ENCODE measurements around the gene NELL1.

The NELL1 gene

DNA sequence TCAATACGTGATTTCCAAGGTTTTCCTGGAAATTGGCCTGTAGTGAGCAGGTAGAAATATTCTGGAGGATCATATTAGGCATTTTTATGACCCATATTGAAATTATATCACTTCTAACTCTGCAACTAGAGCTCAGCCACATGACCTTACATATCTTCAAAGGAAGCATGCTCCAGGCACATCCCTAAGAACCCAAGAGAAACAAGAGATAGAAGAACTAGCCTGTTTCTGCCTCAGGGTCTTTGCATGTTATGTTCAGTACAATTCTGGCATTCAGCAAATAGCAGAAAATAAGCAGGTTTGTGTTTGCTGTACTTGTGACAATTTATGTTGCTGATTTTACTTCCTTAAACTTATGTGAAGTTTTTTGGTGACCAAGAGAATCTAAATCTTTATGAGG, 859.8 kb downstream of the NELL1 start:
- FAIRE-seq: no peak

DNA sequence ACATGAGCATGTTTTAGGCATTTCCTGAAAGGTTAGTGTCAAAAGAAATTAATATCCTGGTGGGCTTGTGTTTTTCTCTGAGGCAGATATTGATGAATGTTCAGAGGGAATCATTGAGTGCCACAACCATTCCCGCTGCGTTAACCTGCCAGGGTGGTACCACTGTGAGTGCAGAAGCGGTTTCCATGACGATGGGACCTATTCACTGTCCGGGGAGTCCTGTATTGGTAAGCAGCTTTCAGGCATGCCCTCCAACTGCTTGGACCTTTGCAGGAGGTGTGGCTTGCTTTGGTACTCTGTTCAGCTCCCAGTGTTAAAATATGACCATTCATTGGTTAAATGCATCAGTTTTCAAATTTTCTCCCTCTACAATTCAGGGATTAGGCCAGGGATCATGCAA, 864.9 kb downstream of the NELL1 start:
- no peak for FAIRE-seq

DNA sequence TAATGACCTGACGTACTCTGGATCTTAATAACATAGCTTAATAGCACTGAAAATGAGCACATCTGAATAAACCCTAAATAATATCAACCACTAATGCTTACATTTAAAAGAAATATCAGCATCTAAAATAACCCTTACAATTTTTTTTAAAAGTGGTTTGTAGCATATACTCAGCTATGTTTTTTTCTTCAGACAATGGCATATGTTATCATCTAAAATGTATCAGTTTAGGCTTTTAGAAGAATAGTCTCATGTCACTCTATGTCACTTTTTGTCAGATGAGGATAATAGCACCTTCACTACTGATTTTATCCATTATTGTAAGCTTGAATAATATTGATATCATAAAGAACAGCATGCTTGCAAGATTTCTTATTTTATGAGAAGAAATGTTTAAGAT, 868.6 kb downstream of the NELL1 start:
- FAIRE-seq: no peak

DNA sequence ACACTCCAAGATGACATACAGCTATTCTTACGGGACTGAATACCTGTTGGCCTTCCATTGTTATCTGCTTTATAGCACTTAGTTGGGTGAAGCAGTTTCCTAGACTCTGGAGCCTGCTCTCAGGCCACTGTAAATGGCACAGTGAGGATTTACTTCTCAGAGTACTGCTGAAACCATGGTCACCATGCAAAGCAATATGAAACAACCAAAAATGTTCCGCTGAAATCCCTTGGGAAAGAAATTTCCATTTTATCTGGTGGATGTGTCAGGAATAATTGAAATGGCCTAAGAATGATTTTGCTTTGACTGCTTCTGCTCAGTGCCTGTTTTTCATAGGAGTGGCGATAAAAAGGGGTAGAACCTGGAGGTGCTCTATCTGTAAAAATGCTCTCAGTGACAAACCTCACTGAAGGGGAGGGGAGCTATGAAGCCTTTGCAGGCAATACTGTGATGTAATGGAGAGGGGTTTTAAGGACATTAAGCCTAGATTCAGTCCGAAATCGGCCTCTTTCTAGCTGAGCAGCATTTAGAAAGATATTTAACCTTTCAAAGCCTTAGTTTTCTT, 871.9 kb downstream of the NELL1 start:
- FAIRE-seq: no peak

DNA sequence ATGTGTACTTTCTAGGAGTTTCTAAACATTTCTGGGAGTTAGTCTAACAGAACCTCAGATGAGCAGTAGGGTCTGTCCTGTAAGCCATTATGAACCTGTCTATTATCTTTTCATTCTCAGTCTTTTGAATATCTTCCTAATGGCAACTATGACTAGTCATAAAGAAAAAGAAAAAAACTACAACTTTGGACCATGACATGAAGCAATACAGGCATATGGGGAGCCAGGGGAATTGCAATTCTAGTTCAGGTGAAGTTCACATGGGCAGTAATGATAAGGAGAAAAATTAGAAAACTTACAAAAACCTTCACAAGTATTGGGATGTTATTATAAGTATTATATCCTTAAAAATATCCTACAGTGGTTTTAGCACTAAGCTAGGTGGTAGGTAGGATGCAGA, 874.5 kb downstream of the NELL1 start:
- no peak for FAIRE-seq

DNA sequence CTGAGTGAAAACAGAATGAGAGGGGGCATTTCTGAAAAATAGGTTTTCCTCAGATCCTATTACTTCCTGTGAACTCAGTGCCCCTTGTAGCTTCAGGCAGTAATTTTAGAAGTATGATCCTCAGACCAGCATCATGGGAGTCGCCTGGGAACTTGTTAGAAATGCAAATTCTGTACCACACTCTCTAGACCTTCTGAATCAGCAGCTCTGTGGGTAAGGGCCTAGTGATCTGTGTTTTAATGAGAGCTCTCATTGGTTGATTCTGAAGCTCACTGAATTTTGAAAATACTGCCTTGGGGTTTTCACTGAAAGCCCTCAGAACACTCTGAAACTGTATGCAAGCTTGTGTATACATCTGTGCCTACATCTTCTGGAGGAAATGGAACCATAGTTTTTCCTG, 876.3 kb downstream of the NELL1 start:
- no peak for FAIRE-seq

DNA sequence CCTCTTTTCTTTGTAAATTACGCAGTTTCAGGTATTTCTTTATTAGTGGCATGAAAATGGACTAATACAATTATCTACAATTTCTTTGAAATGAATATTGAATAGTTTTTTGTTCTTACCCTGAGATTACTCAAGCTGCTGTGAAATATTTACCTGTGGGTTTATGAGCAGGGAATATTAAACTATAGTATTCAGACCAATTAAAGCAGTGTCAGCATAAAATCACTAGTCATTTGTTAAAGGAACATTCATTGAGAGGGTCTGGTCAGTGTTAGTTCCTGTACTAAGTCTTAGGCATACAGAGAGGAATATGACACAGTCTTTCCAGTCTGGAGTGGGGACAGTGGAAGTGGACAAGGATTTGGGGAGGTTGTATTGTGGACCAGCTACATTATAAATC, 877.3 kb downstream of the NELL1 start:
- no peak for FAIRE-seq

DNA sequence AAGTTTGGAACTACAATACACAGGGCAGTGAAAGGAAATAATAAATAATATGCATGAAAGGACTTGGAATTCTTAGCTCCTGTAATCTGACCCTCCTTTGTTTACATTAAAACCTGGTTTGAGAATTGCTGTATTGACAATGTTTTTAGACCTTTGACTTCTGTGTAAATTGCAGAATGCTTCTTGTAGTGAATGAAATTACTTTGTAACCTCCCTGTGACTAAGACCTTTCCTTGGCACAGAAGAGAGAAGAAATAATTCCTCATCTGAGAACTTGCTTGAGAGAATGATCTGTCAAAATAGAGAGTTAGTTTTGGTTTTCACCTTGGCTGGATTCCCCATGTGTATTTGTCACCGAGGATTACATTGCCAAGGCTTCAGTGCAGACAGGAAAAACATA, 883.5 kb downstream of the NELL1 start:
- FAIRE-seq: no peak

DNA sequence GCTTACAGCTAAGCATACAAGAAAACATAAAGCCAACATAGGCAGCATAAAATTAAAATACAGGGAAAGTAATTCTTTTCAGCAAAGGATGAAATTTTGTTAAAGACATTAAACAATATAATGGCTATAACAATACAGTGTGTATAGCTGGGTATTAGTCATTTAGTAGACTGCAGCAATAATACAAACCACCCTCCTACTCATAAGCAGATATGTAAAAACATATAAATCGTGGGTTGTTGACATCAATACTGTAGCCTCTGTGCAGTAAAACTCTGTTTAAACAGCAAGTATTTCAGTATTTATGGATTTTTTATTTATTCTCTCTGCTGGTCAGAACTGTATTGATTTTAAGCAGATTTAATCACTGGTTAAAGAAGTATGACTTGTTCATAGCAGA, 884.4 kb downstream of the NELL1 start:
- no peak for FAIRE-seq

DNA sequence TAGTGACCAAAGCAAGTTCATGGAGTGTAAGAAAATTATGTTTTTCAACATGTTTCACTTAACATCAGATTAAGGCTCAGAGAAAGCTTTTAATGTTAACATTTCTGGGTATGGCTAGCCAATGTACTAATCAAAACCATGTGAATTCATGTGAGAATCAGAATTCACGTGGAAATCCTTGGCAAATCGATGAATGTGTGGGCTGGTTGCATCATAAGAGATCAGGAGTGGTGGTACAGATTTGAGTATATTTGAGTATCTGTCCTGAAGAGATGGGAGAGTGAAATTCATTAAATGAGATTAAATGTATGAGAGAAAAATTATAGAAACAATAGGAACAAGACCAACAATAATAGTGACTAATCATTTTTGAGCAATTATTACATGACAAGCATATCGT, 884.9 kb downstream of the NELL1 start:
- FAIRE-seq: no peak

DNA sequence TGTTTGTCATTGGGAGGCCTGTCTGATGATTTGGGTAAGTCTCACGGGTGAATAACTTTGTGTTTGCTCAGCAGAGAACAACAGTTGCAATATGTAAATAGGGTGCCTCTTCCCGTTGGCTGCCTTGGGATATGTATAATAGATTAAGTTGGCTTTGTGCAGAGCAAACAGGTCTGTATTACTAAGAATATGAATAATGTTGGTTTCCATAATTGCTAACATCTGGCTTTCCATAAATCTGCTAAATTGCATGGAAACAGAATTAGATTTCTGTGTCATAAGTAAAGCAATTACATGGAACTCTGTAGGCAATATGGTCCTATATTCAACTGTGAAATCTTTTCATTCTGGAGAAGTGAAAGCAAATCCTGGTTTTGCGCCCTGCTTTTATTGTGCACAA, 887.5 kb downstream of the NELL1 start:
- FAIRE-seq: no peak

DNA sequence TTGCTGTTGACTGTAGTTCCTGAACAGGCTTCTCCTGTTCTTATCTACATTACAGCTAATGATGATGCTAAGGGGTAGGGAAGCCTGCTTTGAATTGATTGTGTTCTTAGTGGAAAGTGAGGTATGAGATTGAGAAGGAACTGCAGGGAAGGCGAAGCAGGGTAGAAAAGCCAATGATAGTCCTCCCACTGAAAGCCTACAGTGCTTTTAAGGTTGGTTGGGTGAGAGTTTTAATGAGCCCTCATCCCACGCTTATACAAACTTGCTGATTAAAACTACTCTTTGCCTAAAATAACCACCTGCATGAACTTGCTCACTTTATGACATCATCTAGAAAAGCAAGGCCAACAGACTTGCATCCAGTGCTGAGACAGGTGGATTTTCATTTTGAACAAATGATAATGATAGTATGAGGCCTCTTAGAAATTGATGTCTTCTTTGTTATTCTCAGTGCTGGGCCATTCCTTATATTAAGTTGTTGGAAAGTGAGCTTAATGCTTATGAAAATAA, 891.1 kb downstream of the NELL1 start:
- FAIRE-seq: no peak

DNA sequence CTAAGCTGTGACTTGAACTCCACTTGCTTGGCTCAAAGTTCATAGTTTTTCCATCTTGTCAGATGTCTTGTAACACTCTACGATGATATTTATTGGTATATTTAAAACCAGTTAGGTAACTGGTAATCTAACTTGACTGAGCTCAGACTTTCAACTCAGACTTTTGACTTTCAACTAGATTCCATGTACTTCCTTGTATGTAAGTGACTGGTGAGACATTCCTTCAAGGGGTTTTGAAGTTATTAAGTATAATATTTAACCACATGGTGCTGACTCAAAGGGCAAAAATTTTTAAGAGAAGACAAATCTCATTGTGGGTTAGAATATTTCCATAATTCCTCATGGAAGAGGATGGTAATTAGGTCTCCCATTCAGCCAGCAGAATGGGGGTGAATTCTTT, 892.2 kb downstream of the NELL1 start:
- FAIRE-seq: no peak

DNA sequence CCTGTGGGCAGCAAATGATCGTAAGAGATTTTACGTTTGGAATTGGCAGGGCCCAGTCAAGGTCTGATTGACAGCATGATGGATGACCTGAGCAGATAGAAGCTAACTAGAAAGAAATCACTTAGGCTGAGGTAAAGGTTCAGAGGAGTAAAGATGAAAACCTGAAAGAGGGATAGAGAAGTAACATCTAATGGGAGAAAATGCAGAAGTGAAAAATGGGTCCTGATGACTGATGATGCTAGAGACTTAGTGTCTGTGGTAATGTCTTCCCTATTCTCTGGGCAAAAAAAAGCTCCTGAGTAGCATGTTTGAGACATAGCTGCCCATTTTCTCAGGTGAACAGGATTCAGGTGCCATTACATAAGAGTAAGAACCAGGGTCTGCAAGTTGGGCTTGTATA, 894.7 kb downstream of the NELL1 start:
- FAIRE-seq: no peak

DNA sequence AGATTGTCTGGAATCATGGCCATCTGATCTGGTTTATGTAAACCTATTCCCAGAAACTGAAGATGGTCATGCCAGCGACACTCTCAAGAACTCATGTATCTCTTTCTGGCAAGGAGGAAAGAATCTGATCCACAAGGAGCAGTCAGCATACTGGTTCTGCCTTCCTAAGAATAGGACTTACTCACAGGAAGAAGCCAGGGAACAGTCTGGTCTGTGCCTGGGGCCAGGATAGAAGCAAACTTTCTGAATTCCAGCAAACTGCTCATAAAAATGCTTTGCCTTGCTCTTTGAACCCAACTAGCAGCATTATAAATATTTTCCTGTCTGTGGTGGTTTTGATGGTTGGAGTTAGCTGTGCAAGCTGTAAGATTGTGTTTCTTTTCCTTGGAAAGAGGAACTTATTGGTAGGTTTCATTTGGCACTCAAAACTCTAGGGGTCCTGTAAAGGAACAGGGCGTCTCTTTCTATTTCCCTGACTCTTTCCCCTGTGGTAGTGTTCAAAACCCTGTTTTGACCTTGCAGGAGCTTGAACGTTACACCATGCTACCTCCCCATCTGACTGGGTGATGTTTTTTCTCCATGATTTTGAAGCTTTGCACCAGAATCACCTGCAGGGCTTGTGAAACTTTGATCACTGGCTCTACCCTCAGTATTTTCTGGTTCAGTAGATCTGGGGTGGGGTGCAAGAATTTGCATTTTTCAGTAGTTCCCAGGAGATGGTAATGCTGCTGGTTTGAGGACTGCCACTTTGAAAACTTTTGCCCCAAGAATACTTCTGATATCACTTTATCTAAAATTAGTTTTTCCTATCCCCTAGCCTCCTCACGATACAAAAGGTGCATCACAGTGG, 895.7 kb downstream of the NELL1 start:
- FAIRE-seq: no peak

DNA sequence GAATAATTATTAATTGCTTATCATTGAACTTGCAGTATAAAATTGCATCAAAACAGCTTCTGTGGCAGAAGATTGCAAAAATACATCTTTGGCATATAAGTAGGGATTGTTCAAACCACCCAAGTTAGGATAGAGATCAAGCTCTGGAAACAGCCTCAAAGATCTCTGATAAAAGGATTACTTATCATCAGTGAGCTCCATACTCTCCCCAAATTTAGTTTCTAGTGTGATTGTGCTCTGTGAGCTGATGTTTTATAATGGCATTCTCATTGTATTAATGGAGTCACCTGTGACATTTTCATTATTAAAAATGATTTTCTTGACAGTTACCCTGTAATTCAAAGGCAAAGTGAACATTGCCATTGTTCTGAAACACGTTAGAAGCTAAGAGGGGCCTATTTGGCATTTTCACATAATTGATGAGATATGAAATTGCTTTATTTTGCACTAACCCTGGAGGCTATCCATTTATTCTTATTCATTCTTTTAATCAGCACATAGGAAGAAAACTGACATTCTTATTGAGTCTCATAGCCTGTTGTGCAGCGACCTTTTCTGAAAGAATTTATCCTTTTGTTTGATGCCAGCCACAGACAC, 897.2 kb downstream of the NELL1 start:
- no peak for FAIRE-seq

DNA sequence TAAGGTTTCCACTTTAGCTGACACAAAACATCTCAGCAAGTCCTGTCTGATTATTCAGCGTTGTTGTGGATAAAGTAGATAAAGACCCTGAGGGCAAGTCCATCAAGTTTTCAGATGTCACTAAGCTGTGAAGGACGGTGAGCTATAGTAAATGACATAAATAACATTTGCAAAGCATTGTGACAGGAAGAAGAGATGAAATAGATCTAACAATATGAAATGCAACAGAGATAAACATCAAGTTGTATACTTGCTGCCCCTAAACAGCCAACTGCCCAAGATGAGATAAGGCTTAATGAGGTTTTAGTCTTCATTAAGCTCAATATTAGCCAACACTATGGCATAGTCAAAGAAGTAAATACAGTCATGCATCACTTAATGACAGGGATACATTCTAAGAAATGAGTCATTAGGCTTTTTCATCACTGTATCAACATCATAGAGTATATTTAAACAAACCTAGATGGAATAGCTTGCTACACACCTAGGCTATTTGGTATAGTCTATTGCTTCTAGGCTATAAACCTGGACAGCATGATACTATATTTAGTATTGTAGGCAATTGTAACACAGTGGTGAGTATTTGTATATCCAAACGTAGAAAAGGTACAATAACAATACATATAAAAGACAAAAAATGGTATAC, 898.4 kb downstream of the NELL1 start:
- no peak for FAIRE-seq

DNA sequence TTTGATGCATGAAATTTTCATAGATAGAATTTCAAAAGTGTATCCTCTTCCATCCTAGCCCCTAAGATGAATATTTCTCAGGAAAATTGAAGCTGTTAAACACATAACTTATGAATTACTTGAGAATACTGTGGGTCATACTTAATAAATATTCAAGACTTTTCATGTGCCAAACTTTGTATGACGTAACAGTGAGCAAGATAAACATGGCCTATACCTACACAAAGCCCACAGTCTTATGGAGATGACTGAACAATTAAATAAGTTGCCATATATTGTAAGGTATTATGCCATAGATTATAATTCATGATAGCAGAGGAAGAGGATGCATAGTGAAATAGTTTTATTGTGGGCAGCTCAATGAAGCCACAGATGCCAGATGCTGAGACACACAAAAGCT, 902.8 kb downstream of the NELL1 start:
- FAIRE-seq: no peak

DNA sequence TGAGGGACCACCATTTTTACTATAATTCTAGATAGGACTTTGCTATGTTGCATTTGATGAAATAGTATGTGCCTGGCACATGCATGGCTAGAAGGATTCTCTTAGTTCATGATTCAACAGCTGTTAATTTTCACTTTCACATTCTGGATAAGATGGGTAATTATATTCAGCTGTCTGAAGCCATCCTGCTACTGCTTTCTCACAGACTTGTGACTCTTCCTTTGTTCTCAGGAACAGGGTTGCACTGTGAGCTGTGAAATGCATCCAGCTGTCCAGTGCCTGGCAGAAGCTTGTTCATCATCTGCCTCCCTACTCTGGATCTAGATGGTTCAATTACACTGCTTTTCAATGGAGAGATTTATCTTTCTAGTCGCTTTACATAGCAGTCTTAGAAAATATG, 913.4 kb downstream of the NELL1 start:
- no peak for FAIRE-seq

DNA sequence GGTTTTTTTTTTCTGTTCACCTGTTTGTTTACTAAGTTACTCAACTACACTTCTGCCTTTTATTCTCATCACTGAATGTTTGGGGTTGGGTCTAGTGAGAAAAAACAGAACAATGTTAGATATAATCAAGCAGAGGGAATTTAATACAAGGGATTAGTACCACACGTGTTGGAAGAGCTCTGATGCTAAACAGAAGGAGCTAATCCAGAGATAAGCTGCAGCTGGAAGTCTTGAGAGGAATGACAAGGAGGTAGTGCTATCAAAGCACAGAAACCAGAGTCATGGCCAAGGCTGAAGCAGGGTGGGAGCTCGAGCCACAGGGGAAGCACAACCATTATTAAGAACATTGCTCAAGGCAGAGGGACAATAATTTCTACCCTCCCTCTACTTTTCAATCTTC, 919.4 kb downstream of the NELL1 start:
- FAIRE-seq: no peak

DNA sequence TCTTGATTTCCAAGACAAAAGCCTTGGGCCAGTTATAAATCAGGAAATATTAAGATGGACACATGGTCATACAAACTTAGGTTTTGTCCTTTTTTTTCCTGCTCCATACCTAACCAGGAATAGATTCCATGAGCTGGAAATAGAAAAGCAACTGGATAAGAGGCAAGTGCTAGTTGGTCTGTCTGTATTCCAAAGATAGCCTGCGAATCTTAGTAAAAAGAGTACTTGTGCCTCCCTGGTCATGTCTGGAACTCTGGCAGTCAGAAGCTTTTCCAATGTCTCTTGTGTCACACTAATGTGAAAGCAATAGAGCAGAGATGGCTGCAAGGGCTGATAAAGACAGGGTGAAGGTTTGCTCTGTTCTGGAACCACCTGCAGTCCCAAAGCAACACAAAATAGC, 933.3 kb downstream of the NELL1 start:
- no peak for FAIRE-seq

DNA sequence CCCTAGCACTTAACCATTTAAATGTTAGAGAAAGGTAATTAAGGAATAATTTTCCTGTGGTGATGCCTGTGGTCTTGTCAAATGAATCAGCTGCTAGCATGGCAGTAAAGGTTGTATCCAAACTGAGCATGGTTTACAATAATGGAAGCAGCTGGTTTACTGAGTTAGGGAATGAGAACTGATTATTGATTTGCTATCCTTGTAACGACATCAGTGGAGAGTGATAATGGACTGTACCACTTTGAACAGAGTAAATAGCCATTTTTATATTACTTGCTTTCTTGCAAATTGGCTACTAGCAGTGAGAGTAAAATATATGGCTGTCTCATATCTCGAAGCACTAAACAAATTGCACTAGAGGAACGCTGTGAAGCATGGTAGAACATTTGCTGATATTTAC, 934.5 kb downstream of the NELL1 start:
- FAIRE-seq: no peak

DNA sequence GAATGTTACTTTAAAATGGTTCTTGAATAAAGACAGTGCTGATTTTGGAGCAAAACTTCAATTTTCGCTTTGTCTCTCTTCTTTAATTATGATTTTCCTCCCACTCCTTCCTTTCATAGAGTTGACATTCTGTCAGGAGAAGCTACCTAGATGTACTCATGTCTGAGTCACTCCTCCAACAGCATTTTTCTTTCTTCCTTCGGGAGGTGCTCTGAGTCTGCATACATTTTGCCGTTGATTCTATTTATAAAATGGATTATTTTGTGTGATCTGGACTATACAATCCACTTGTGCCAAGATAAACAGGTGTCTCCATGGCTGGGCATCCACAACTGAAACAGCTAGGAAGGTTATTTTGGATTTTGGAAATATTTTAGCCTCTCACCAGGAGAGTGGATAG, 935.2 kb downstream of the NELL1 start:
- no peak for FAIRE-seq

DNA sequence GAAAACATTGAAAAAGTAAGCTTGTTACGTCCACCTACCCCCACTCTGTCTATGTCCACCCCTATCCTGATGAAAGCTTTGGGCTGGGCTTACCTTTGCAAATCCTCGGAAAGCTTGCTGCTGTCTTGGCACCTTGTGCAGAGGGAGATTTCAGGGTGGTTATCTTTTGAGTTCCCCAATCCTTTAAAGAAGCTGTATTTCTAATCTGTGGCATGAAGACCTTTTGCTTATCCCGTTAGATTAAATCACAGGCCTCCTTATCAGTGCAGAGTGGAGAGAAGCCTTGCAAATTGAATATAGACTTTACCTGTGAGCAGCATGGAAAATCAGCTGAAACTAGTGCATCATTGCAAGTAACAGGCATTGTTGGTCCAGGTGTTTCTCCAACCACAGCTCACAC, 942.9 kb downstream of the NELL1 start:
- FAIRE-seq: no peak
